Gastroesophageal sphincter (tissue), 4 donors: Measurements from ENCODE around the gene SLIT3. TPM values are rescaled to one million over a fixed set of nuclear protein-coding genes. Genes with fewer than 3 reads are reported as not detected.
"Not testable (repeated sequence)": the region's sequence is repeated elsewhere in the genome, so short reads cannot be mapped to it uniquely, and the experiment has no call there.

ENCODE experiments used
- ATAC-seq: fragments of 150-250 bp; one replicate; pipeline ENCODE4 v1.9.1; 2016; ENCODE audit warnings: mild to moderate bottlenecking, moderate library complexity
- H3K27ac ChIP-seq, 4 donors: fragments of 200-600 bp; sonication (generic) in 3 of 4; 1 replicate in 3 of 4; 2 replicates in 1 of 4; pipeline ENCODE4 v1.5.1; 2016 to 2019
- H3K27me3 ChIP-seq: fragments of 200-600 bp; sonication (generic); one replicate; pipeline ENCODE4 v1.5.1; 2019
- H3K36me3 ChIP-seq, 2 donors: fragments of 200-600 bp; sonication (generic); one replicate each; pipeline ENCODE4 v1.5.1; 2019; ENCODE audit warnings: control low read depth in 1 of 2
- H3K4me1 ChIP-seq, 3 donors: fragments of 200-600 bp; sonication (generic); 1 replicate in 2 of 3; 2 replicates in 1 of 3; pipeline ENCODE4 v1.5.1; 2016 to 2019; ENCODE audit warnings: control low read depth in 2 of 3
- H3K4me3 ChIP-seq, 2 donors: fragments of 200-600 bp; sonication (generic); one replicate each; pipeline ENCODE4 v1.5.1; 2019; ENCODE audit warnings: mild to moderate bottlenecking in 1 of 2, moderate library complexity in 1 of 2
- H3K9me3 ChIP-seq, 3 donors: fragments of 200-600 bp; sonication (generic); one replicate each; pipeline ENCODE4 v1.5.1; 2017 to 2019; ENCODE audit warnings: control low read depth in 2 of 3
- EP300 ChIP-seq: sonication (generic); formaldehyde crosslinking; IDR thresholded peaks from one replicate; pipeline ENCODE4 v1.6.1; 2017; ENCODE audit warnings: antibody characterized with exemption, mild to moderate bottlenecking
- POLR2A ChIP-seq, 2 donors: fragments of 450-650 bp; IDR thresholded peaks; one replicate each; pipeline ENCODE4 v1.6.1; 2017; ENCODE audit warnings: antibody characterized with exemption in 2 of 2, mild to moderate bottlenecking in 2 of 2, moderate library complexity in 1 of 2
- POLR2AphosphoS5 ChIP-seq: sonication (generic); formaldehyde crosslinking; IDR thresholded peaks from one replicate; pipeline ENCODE4 v1.6.1; 2017; ENCODE audit warnings: antibody characterized with exemption
- WGBS, 2 donors: methylation state at CpG; one replicate each; pipeline ENCODE4 v1.1.5; 2018; ENCODE audit warnings: low coverage in 1 of 2; 5-methylcytosine and 5-hydroxymethylcytosine counted together
- total RNA-seq, 4 donors: library from RNA; depleted of rRNA; stranded (reverse); fragments of >200 nt; gene quantifications; one replicate each; pipeline ENCODE4 v1.1.0, GENCODE V29; 2016
- TF ChIP-seq, protein P1 (sequence below), 4 experiments: fragments of 200-600 bp in 2 of 4; fragments of 450-650 bp in 2 of 4; sonication (generic) in 1 of 4; IDR thresholded peaks; one replicate each; pipeline ENCODE4 v1.5.1; 2017 to 2019; ENCODE audit warnings: antibody characterized with exemption in 4 of 4, mild to moderate bottlenecking in 2 of 4, moderate library complexity in 2 of 4

SLIT3 gene
- total RNA-seq, 4 donors from 2014 or later: 29.6 to 76.3 (median 31.1) TPM

DNA sequence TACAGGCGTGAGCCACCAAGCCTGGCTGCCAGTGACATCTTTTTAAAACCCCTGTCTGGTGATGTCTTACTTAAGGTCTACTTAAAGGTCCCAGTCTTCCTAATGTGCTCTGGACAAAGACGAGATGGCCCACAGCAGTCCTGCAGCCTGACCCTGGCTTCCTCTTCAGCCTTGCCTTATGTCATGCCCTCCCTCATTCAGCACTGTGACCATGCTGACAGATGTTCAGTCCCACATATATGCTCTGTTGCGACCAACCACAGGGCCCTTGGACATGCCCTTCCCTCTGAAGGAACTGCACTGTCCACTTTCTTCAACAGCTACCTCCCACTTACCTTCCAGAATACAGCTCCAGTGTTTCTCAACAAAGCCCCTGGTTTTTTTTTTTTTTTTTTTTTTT is 548.9 kb downstream of the SLIT3 start:
- Histone ChIP-seq H3K27me3 (no peaks in the 10 kb centered on the region), H3K36me3 (peaks cover 0 to 66% of the 10 kb centered on the region in 2 donors), H3K4me3 (no peak overlapping the region), H3K4me1 (no peaks in the 10 kb centered on the region), H3K27ac (no peak overlapping the region), H3K9me3 (no peaks in the 10 kb centered on the region)
- TF ChIP-seq, protein P1, sequence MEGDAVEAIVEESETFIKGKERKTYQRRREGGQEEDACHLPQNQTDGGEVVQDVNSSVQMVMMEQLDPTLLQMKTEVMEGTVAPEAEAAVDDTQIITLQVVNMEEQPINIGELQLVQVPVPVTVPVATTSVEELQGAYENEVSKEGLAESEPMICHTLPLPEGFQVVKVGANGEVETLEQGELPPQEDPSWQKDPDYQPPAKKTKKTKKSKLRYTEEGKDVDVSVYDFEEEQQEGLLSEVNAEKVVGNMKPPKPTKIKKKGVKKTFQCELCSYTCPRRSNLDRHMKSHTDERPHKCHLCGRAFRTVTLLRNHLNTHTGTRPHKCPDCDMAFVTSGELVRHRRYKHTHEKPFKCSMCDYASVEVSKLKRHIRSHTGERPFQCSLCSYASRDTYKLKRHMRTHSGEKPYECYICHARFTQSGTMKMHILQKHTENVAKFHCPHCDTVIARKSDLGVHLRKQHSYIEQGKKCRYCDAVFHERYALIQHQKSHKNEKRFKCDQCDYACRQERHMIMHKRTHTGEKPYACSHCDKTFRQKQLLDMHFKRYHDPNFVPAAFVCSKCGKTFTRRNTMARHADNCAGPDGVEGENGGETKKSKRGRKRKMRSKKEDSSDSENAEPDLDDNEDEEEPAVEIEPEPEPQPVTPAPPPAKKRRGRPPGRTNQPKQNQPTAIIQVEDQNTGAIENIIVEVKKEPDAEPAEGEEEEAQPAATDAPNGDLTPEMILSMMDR (IDR thresholded peaks at IDR 0.05): no peak
- TF ChIP-seq POLR2AphosphoS5 (no peak), EP300 (no peak), POLR2A (IDR thresholded peaks at IDR 0.05) (no peak)
- ATAC-seq: no peak
- WGBS, 2 donors: 81 to 89% methylated on average over 2 of the region's 3 CpGs

DNA sequence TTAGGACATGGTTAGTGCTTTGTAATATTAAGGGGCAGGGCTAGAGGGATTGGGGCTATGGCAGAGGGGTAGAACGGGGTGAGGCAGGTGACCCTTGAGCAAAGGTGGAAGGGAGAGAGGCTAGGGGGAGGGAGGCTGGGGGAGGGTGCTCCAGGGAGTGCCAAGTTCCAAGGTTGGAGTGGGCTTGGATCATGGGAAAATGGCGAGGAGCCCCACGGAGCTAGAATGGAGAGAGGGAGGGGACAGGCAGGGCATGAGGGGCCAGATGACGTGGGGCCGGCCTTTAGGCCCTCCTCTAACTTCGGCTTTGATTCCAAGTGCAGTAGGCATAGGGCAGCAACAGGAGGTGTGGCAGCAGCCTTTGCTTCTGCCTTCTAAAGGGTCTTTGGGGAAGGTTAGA is 550.0 kb downstream of the SLIT3 start:
- Histone ChIP-seq H3K27me3 (no peaks in the 10 kb centered on the region), H3K4me3 (no peak overlapping the region), H3K36me3 (peaks cover 0 to 71% of the 10 kb centered on the region in 2 donors), H3K4me1 (no peaks in the 10 kb centered on the region), H3K27ac (no peak overlapping the region), H3K9me3 (no peaks in the 10 kb centered on the region)
- ATAC-seq: no peak
- 82% methylated on average over 6 of the region's 6 CpGs; no CpG with 5 or more reads in 1 of the 2 donors for WGBS, 2 donors
- no peak for TF ChIP-seq EP300

DNA sequence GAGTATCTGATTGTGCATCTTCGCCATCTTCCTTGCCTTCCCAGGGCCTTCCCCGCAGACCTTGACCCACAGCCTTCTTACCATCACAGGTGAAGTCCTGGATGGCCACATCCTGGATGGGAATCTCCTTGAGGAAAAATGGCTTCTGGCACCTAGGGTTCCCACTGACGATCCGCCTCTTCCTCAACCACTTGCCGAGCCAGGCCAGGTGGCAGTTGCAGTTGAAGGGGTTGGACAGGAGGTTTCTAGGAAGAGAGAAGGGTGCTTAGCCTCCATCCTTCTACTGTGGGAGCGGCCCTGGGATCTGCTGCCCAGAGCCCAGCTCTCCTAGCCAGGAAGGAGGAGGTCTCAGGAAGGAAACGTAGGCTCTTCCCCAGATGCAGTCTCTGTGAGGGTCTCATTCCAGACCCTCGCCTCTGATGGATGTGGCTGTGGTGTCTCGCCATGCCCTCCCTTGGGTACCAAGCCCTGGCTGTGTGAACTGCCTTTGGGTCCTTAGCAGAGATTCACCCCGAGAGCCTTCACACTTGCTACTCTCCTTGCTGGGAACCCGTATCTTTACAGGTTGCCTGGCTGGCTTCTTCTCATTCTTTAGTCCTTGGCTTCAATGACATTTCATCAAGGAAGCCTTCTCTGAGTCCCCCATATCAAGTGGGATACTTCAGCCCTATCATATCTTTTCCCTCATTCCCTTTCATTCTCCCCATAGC is 551.4 kb downstream of the SLIT3 start:
- Histone ChIP-seq H3K9me3 (peaks cover 0 to 1% (median 0%) of the 10 kb centered on the region in 3 donors), H3K4me1 (no peaks in the 10 kb centered on the region), H3K4me3 (no peak overlapping the region), H3K27ac (no peak overlapping the region), H3K27me3 (no peaks in the 10 kb centered on the region), H3K36me3 (peaks cover 0 to 85% of the 10 kb centered on the region in 2 donors)
- 94 to 100% methylated on average over 2 to 8 of the region's 11 CpGs for WGBS, 2 donors
- TF ChIP-seq, protein P1 (IDR thresholded peaks at IDR 0.05): no peak
- TF ChIP-seq POLR2AphosphoS5 (no peak), POLR2A (IDR thresholded peaks at IDR 0.05) (no peak), EP300 (no peak)
- no peak for ATAC-seq

DNA sequence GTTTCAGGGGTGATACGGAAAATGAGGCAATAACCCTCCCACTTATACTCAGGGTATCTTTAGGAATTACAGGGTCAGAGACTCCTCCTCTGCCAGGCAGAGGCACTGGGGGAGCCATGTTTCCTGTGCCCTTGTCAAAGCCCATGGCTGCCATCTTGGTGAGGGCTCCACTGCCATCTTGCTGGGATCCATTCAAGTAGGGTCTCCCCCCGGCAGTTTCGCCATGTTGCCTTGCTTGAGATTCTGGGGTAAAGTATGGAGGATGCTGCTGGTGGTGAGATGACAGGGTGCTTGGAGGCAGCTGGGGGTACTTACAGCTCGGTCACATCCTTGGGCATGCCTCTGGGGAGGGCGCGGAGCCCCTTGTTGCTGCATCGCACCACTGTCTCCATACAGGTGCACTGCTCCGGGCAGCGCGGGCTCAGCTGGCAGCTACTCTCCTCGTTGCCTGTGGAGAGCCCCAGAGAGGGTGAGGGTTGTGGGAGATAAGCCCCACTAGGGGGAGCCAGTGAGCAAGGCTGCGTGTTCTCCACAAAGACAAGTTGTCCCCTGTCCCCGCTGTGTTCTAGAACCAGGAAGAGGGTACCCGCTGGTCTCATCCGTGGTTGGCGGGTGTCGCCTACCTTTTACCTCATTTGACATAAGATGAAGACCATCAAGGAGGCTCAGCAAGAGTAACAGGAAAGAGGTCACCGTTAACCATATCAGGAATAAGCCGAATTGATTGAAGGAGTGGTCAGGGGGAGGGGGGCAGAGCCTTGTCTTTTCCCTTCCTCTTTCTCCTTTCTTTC is 552.8 kb downstream of the SLIT3 start:
- Histone ChIP-seq H3K27me3 (no peaks in the 10 kb centered on the region), H3K9me3 (peaks cover 0 to 3% (median 0%) of the 10 kb centered on the region in 3 donors), H3K27ac (no peak overlapping the region), H3K4me3 (no peak overlapping the region), H3K4me1 (no peaks in the 10 kb centered on the region), H3K36me3 (peaks cover 0 to 81% of the 10 kb centered on the region in 2 donors)
- WGBS, 2 donors: 92% methylated on average over 2 of the region's 19 CpGs; no CpG with 5 or more reads in 1 of the 2 donors
- no peak for ATAC-seq
- TF ChIP-seq POLR2AphosphoS5: no peak
- TF ChIP-seq, protein P1 (IDR thresholded peaks at IDR 0.05): peak in 1 of 4 experiments; percentile 43

DNA sequence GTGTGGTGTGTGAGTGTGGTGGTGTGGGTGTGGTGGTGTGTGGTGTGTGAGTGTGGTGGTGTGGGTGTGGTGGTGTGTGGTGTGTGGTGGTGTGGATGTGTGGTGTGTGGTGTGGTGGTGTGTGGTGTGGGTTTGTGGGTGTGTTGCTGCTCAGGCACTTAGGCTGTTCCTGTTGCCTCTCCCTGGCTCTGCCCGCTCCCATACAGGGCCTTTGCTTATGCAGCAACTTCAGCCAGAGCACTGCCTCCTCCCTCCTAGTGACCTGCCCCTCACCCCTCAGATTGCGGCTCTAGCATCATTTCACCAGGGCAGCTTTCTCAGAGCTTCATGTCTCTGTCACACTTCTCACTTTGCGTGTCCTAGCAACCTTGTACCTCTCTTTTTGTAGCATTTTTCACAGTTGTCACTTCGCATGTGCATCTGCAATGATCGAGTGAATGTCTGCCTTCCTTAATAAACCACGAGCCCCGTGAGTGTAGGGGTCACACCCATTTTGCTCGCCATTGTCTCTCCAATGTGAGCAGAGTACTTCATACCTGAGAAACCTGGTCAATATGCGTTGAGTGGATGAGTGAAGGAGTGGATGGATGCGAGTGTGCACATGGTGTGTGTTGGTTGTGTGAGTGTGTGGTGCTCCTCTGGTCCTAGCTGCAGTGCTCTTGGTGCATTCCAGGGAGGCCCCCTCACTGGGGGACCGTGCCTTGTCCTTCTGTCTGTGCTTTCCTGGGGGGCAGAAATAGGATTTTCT is 553.9 kb downstream of the SLIT3 start:
- WGBS, 2 donors: 93 to 94% methylated on average over 3 to 11 of the region's 11 CpGs
- TF ChIP-seq, protein P1 (IDR thresholded peaks at IDR 0.05): no peak
- TF ChIP-seq POLR2A (IDR thresholded peaks at IDR 0.05) (no peak), EP300 (no peak), POLR2AphosphoS5 (no peak)
- Histone ChIP-seq H3K36me3 (peaks cover 0 to 74% of the 10 kb centered on the region in 2 donors), H3K4me1 (no peaks in the 10 kb centered on the region), H3K27me3 (no peaks in the 10 kb centered on the region), H3K9me3 (peaks cover 0 to 3% (median 0%) of the 10 kb centered on the region in 3 donors), H3K27ac (no peak overlapping the region), H3K4me3 (no peak overlapping the region)
- no peak for ATAC-seq

DNA sequence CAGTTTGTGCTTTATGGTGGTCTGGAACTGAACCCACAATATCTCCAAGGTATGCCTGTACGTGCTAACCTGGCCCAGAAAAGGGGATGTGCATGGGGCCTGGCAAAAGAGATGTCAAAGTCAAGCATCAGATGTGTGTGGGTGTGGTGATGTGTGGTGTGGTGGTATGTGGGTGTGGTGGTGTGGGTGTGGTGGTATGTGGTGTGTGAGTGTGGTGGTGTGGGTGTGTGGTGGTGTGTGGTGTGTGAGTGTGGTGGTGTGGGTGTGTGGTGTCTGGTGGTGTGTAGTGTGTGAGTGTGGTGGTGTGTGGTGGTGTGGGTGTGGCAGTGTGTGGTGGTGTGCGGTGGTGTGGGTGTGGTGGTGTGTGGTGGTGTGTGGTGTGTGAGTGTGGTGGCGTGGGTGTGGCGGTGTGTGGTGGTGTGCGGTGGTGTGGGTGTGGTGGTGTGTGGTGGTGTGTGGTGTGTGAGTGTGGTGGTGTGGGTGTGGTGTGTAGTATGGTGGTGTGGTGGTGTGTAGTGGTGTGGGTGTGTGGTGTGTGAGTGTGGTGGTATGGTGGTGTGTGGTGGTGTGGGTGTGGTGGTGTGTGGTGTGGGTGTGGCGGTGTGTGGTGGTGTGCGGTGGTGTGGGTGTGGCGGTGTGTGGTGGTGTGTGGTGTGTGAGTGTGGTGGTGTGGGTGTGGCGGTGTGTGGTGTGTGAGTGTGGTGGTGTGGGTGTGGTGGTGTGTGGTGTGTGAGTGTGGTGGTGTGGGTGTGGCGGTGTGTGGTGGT is 554.6 kb downstream of the SLIT3 start:
- not testable (repeated sequence) for H3K4me3 ChIP-seq, H3K27me3 ChIP-seq, H3K9me3 ChIP-seq, H3K27ac ChIP-seq, H3K4me1 ChIP-seq, ATAC-seq
- H3K36me3 ChIP-seq: peaks cover 0 to 66% of the 10 kb centered on the region in 2 donors
- WGBS, 2 donors: 62 to 66% methylated on average over 4 to 6 of the region's 10 CpGs
